Activated CD4-positive, alpha-beta T cell treated with anti-CD3 and anti-CD28 coated beads for 48 hours (primary cell): ENCODE results near the gene METRNL.
"Not testable (repeated sequence)": the region's sequence is repeated elsewhere in the genome, so short reads cannot be mapped to it uniquely, and the experiment has no call there.

Experiments used
- DNase-seq: peaks from one replicate; pipeline ENCODE4 v3.0.0-alpha.2; 2020

Gene METRNL

GRCh38 chr17:83079352-83079747, at the start of gene METRNL:
Gene METRNL, plus strand, starts transcription at chr17:83079609. Its CDS starts 207 bp downstream, at chr17:83079816.
- DNase-seq = peak; percentile 74

DNA sequence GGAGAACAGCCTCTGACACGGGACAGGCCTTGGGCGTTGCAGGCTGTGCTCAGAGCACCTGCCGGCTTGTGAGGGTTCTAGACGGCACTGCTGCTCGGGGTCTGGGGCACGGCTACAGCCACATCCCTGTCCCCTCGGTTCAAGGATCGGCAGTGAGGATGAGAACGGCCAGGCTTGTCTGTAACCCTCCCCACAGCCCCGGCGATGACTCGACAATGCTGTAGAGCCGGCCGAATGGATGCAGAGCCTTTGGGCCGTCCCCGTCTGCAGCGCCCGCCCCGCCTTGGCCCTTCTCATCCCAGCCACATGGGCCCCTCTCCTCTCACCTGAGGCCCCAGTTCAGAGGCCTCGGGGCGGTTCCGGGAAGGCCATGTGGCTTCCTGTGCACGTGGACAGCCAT, 49.0 kb upstream of the METRNL start:
- no peak for DNase-seq

GRCh38 chr17:83031321-83031945, 48.0 kb upstream of the METRNL start:
- no peak for DNase-seq

DNA sequence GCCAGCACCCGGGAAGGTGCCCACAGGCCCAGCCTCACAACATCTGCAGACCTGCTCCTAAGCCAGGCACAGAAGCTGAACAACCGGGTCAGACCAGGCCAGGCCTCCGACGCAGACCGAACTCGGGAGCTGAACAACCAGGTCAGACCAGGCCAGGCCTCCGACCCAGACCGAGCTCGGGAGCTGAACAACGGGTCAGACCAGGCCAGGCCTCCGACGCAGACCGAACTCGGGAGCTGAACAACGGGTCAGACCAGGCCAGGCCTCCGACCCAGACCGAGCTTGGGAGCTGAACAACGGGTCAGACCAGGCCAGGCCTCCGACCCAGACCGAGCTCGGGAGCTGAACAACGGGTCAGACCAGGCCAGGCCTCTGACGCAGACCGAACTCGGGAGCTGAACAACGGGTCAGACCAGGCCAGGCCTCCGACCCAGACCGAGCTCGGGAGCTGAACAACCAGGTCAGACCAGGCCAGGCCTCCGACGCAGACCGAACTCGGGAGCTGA, 47.4 kb upstream of the METRNL start:
- DNase-seq = not testable (repeated sequence)

DNA sequence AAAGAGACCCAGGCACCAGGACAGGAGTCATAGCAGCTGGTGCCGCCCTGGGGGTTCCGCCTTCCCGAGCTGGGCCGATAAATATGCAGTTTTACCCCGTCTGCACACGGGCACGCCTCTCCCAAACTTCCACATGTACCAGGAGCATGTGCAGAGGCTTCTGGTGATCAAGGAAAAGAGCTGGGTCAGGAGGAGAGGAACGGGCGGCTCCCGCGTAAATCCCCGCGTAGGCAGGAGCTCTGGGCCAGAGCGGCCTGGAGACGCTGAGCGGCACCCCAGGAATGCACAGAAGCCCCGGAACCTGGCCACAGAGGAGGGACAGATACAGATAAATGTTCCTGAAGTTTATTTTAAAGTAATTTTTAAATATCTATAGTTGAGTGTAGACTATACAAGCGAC, 46.6 kb upstream of the METRNL start:
- no peak for DNase-seq

DNA sequence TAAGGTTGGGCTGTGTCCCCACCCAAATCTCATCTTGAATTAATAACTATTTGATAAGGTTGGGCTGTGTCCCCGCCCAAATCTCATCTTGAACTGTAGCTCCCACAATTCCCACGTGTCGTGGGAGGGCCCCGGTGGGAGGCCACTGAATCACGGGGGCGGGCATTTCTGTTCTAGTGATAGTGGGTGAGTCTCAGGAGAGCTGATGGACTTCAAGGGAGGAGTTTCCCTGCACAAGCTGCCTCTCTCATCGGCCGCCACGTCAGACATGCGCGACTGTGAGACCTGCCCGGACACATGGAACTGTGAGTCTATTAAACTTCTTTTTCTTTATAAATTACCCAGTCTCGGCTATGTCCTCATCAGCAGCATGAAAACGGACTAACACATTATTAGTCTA, 44.9 kb upstream of the METRNL start:
- no peak for DNase-seq

- DNase-seq = no peak
These were observed 43.7 kb upstream of the METRNL start for GRCh38 chr17:83035722-83036121.

- no peak for DNase-seq
These were observed 43.2 kb upstream of the METRNL start for GRCh38 chr17:83036193-83036592.

DNA sequence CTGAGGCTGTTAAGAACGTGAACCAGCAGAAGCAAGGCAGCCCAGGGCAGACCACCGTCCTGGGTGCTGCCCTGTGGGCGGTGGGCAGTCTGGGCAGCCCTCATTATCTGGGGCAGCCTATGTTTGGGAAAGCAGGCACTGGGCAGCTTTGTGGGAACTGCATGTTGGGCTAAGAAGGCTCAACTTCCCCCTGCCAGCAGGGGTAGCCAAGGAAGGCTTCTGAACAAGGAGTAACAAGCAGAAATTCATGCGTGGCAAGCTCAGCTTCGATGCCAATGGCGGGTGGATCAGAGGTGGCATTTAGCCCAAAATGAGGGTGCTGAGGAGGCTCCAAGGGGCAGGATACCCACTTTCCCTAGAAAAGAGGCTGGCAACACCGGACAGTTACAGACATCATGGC, 42.7 kb upstream of the METRNL start:
- DNase-seq = no peak

- DNase-seq = no peak
These were observed 42.1 kb upstream of the METRNL start for GRCh38 chr17:83037084-83037873.

DNA sequence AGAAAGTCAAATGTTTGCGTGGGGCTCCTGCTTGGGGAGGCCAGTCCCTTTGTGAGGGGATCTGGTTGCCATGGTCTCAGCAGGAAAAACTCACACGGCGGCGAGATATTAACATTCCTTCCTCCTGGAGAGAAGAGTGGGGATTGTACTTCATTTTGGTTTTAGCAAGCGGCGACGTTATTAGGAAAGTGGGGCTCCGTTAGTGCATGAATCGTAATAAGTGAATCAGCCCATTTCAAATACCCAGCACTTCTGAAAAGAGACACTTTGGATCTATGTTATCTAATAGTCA, 41.6 kb upstream of the METRNL start:
- DNase-seq = no peak

- DNase-seq = not testable (repeated sequence)
These were observed 40.4 kb upstream of the METRNL start for GRCh38 chr17:83038983-83039382.

- no peak for DNase-seq
These were observed 38.1 kb upstream of the METRNL start for GRCh38 chr17:83041305-83041704.

DNA sequence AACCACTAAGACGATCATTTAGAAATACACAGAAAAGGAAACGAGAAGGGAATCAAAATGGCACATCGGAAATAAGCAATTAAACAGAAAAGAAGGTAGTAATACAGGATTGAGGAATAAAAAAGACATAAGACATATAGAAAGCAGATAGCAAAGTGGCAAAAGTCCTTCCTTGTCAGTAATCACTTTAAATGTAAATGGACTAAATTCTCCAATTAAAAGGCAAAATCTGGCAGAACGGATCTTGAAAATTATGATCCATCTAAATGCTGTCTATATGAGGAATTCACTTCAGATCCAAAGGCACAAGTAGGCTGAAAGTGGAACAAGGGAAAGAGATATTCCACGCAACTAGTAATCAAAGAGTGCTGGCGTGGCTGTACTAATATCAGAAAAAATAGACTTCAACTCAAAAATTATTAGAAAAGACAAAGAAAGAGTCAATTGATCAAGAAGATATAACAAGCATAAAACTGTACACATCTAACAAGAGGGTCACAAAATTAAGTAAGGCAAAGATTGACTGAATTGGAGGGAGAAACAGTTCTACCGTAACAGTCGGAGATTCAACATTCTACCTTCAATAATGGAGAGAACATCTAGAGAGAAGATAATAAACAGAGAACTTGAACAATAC, 36.8 kb upstream of the METRNL start:
- DNase-seq = no peak

GRCh38 chr17:83044479-83044878, 34.9 kb upstream of the METRNL start:
- not testable (repeated sequence) for DNase-seq

- DNase-seq = no peak
These were observed 32.8 kb upstream of the METRNL start for GRCh38 chr17:83046448-83047181.

GRCh38 chr17:83047182-83047478, 32.3 kb upstream of the METRNL start:
- no peak for DNase-seq

DNA sequence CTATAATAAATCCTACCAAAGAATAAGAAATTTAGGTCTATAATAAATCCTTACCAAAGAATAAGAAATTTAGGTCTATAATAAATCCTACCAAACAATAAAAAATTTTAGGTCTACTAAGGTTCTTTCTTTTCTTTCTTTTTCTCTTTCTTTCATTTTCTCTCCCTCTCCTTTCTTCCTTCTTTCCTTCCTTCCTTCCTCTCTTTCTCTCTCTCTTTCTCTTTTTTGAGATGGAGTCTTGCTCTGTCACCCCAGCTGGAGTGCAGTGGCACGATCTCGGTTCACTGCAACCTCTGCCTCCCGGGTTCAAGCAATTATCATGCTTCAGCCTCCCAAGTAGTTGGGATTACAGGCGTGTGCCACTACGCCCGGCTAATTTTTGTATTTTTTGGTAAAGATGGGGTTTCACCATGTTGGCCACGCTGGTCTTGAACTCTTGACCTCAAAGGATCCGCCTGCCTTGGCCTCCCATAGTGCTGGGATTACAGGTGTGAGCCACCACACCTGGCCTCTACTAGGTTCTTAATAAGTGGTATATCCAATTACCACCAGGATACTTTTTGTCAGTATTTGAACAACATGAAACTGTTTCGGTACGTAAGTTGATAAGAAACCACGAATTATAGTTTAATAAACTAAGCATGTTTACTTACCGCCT, 31.5 kb upstream of the METRNL start:
- DNase-seq = not testable (repeated sequence)

DNA sequence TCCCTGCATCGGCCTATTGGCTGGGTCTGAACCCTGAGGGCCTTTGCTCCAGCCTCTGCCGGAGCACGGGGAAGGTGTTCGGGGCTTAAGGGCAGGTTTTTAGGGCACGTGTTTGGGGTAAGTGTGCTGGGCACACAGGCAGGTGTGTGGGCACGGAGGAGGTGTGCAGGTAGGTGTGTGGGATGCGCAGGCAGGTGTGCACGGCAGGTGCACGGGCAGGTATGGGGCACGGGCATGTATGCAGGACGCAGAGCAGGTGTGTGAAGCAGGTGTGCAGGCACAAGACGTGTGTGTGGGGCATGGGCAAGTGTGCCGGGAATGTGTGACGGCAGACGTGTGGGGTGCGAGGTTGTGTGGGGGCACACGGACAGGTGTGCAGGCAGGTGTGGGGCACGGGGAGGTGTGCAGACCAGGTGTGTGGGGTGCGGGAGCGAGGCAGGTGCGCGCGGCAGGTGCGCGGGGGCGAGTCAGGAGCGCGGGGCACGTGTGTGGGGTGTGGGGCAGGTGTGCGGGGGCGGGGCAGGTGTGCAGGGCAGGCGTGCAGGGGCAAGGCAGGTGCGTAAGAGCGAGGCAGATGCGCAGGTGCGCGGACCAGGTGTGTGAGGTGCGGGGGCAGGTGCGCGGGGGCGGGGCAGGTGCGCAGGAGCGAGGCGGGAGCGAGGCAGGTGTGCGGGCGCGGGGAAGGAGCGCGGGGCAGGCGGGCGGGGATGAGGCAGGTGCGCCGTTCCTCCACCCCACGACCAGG, 28.6 kb upstream of the METRNL start:
- no peak for DNase-seq

GRCh38 chr17:83051396-83052240, 27.8 kb upstream of the METRNL start:
- DNase-seq = peak; percentile 97

DNA sequence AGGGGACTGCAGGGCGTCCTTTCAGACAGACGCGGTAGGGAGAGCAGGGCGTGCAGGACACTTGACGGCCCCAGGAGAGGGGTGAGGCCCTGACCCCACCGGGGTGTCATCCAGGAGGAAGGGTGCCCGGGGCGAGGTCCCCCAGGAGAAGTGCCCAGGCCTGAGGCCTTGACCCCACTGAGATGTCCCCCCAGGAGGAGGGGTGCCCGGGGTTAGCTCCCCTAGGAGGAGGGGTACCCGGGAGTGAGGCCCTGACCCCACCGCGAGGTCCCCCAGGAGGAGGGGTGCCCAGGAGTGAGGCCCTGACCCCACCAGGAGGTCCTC, 27.2 kb upstream of the METRNL start:
- DNase-seq = no peak
